WTC11 (cell line): ENCODE measurements around the gene PROZ. TPM values are rescaled to one million over a fixed set of nuclear protein-coding genes. Genes with fewer than 3 reads are reported as not detected.

Experiments used
- ATAC-seq: fragments of 200-7000 bp; cut with Tn5 transposase; 2 replicates; pipeline ENCODE4 v1.10.0; 2021; ENCODE audit warnings: mild to moderate bottlenecking, moderate library complexity
- CTCF ChIA-PET: fragments of 300-600 bp; sonication (Branson Sonifier 250); formaldehyde crosslinking; loops from one replicate; lab custom pipeline; 2021; ENCODE audit warnings: antibody characterized with exemption; lab: Charles Lee
- POLR2A ChIA-PET: fragments of 350-600 bp; sonication (Branson Sonifier 250); formaldehyde crosslinking; loops from one replicate; lab custom pipeline; 2021; ENCODE audit warnings: antibody characterized with exemption; lab: Charles Lee
- DNase-seq: peaks from one replicate; pipeline ENCODE4 v3.0.0; 2021; ENCODE audit warnings: low spot score
- H3K27ac Mint-ChIP-seq: 2 replicates; pipeline ENCODE4 v1.8.0; 2021; ENCODE audit warnings: mixed read lengths
- H3K27me3 Mint-ChIP-seq: 2 replicates; pipeline ENCODE4 v1.8.0; 2021; ENCODE audit warnings: low read depth, mild to moderate bottlenecking, moderate library complexity, mixed read lengths
- H3K36me3 Mint-ChIP-seq: 2 replicates; pipeline ENCODE4 v1.8.0; 2021; ENCODE audit warnings: mixed read lengths
- H3K4me1 Mint-ChIP-seq: 2 replicates; pipeline ENCODE4 v1.8.0; 2022; ENCODE audit warnings: mixed read lengths
- H3K4me3 Mint-ChIP-seq: 2 replicates; pipeline ENCODE4 v1.8.0; 2021; ENCODE audit warnings: mild to moderate bottlenecking, moderate library complexity, mixed read lengths
- H3K9me3 Mint-ChIP-seq: 2 replicates; pipeline ENCODE4 v1.8.0; 2021; ENCODE audit warnings: mixed read lengths
- AR ChIP-seq: fragments of 250-450 bp; sonication (Bioruptor Pico); IDR thresholded peaks from 2 replicates; pipeline ENCODE4 v1.9.0; 2021; ENCODE audit warnings: mild to moderate bottlenecking
- CDX4 ChIP-seq: fragments of 250-450 bp; sonication (Bioruptor Pico); IDR thresholded peaks from 2 replicates; pipeline ENCODE4 v1.9.0; 2021; ENCODE audit warnings: moderate library complexity, mild to moderate bottlenecking, inconsistent platforms, borderline replicate concordance
- CTCF ChIP-seq: fragments of 200-600 bp; IDR thresholded peaks from 2 replicates; pipeline ENCODE4 v1.8.0; 2022; ENCODE audit warnings: antibody characterized with exemption
- ERG ChIP-seq: fragments of 250-450 bp; sonication (Bioruptor Pico); IDR thresholded peaks from 2 replicates; pipeline ENCODE4 v1.8.0; 2021; ENCODE audit warnings: mild to moderate bottlenecking
- HMGA2 ChIP-seq: fragments of 250-450 bp; sonication (Bioruptor Pico); IDR thresholded peaks from 2 replicates; pipeline ENCODE4 v1.4.0; 2021; ENCODE audit warnings: mild to moderate bottlenecking, moderate library complexity
- PREB ChIP-seq: sonication (generic); formaldehyde crosslinking; IDR thresholded peaks from 2 replicates; pipeline ENCODE4 v1.8.1; 2022; ENCODE audit warnings: mild to moderate bottlenecking, missing genetic modification reagents, moderate library complexity, borderline replicate concordance
- RELA ChIP-seq: sonication (generic); formaldehyde crosslinking; IDR thresholded peaks from 2 replicates; pipeline ENCODE4 v1.8.1; 2022; ENCODE audit warnings: missing genetic modification reagents, mild to moderate bottlenecking, borderline replicate concordance
- SMAD4 ChIP-seq: sonication (generic); formaldehyde crosslinking; IDR thresholded peaks from 2 replicates; pipeline ENCODE4 v1.8.0; 2022; ENCODE audit warnings: mild to moderate bottlenecking, missing genetic modification reagents
- SP1 ChIP-seq: sonication (generic); formaldehyde crosslinking; conservative IDR thresholded peaks from 2 replicates; pipeline ENCODE4 v1.8.1; 2022; ENCODE audit warnings: missing genetic modification reagents
- ZBTB21 ChIP-seq: sonication (generic); formaldehyde crosslinking; IDR thresholded peaks from 2 replicates; pipeline ENCODE4 v1.8.1; 2023; ENCODE audit warnings: mild to moderate bottlenecking, missing genetic modification reagents, borderline replicate concordance
- total RNA-seq: library from RNA; stranded (reverse); gene quantifications from 3 replicates; pipeline ENCODE4 v1.2.3, GENCODE V29; 2021

PROZ gene
- total RNA-seq, 1 experiment from 2014 or later: not detected

- Mint-ChIP-seq H3K4me3 (no peak overlapping the region), H3K4me1 (peaks cover 11% of the 10 kb centered on the region), H3K27me3 (no peaks in the 10 kb centered on the region), H3K9me3 (peaks cover 4% of the 10 kb centered on the region; the same call in 1 of the 2 replicates), H3K27ac (no peak overlapping the region; the same call in 1 of the 2 replicates), H3K36me3 (no peaks in the 10 kb centered on the region)
- ChIA-PET CTCF (no interaction called here), POLR2A (no interaction called here)
- no peak for TF ChIP-seq ERG (CRISPR knock-in tag)
- ATAC-seq (no peak), DNase-seq (no peak)
Observed at GRCh38 chr13:113138792-113139551, 19.5 kb upstream of the PROZ start.

- POLR2A ChIA-PET: no interaction called here
- Mint-ChIP-seq H3K36me3 (no peaks in the 10 kb centered on the region), H3K4me1 (peaks cover 11% of the 10 kb centered on the region), H3K9me3 (no peaks in the 10 kb centered on the region), H3K4me3 (no peak overlapping the region), H3K27me3 (no peaks in the 10 kb centered on the region), H3K27ac (no peak overlapping the region)
- CTCF ChIA-PET: no interaction called here
- ATAC-seq: no peak
- no peak for DNase-seq
- TF ChIP-seq PREB (CRISPR knock-in tag) (no peak), CDX4 (CRISPR knock-in tag) (no peak), ZBTB21 (CRISPR knock-in tag) (no peak), AR (no peak), CTCF (no peak), SP1 (no peak), RELA (no peak), HMGA2 (CRISPR knock-in tag) (no peak), SMAD4 (CRISPR knock-in tag) (no peak), ERG (CRISPR knock-in tag) (no peak)
Observed at GRCh38 chr13:113139577-113139976, 18.9 kb upstream of the PROZ start.
